Activated gamma-delta T cell (primary cell): Measurements from ENCODE around the gene OPRD1.

Experiments
- DNase-seq: peaks from one replicate; lab custom pipeline; 2025; lab: John Stamatoyannopoulos, UW

The OPRD1 gene

DNA sequence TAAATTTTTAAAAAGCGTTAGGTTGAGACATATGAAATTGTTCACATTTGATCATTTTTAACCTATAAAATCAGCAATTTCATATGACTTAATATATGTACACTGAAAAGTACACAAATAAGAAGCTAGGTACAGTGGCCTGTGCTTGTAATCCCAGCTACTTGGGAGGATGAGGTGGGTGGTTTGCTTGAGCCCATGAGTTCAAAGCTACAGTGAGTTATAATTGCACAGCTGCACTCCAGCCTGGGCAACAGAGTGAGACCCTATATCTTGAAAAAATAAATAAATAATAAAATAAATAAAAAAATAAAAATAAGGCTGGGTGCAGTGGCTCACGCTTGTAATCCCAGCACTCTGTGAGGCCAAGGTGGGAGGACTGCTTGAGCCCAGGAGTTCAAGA is 97.2 kb downstream of the OPRD1 start:
- no peak for DNase-seq

DNA sequence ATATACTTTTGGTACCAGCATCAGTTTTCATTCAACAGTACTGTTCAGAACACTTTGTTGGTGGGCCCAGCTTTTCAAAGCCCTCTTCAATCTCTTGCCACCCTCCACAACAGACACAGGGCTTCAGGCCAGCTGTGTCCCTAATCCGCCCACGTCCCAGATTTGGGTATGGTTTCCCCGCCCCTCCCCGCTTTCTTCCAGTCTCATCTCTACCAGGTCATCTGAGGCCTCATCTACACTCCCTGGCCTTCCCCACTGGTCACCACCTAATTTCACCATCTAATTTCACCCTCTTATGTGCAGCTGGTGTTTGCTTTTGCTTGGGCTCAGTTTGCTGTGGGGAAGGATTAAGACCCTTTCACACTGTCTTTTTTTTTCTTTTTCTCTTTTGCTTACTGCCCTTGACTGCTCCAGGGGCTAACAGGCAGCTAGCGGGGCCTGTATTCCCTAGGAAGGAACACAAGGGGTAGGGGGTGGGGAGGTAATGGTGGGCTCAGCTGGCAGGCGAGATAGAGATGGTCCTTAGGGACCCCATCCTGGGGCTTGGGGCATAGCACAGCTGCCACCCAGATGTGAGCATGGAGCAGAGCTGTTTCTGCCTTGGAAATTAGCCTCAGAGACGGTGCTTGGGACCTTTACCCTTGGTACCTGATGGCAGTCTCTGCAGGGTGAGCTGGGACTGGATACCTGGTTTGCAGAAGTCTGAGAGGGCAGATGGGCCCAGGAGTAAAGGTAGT is 98.6 kb downstream of the OPRD1 start:
- DNase-seq, result no peak

DNA sequence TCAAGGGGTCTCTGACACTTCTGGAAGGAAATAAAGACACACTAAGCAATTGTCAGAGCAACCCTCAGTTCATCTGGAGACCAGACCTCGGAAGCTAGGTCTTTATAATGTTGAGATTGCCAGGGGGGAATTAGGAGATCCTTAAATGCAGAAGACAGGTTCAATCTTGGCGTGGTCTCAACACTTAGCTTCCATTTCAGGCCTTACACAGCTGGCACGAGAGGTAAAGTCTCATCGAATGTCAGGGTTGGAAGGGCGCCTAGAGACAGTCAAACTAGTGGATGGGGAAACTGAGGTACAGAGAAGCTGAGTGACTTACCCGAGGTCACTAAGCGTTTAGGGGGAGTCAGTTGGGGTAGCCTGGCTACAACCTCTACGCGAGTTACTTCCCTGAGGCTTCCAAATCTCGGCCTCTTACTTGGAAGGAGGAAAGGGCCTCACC is 101.8 kb downstream of the OPRD1 start:
- DNase-seq, result no peak

DNA sequence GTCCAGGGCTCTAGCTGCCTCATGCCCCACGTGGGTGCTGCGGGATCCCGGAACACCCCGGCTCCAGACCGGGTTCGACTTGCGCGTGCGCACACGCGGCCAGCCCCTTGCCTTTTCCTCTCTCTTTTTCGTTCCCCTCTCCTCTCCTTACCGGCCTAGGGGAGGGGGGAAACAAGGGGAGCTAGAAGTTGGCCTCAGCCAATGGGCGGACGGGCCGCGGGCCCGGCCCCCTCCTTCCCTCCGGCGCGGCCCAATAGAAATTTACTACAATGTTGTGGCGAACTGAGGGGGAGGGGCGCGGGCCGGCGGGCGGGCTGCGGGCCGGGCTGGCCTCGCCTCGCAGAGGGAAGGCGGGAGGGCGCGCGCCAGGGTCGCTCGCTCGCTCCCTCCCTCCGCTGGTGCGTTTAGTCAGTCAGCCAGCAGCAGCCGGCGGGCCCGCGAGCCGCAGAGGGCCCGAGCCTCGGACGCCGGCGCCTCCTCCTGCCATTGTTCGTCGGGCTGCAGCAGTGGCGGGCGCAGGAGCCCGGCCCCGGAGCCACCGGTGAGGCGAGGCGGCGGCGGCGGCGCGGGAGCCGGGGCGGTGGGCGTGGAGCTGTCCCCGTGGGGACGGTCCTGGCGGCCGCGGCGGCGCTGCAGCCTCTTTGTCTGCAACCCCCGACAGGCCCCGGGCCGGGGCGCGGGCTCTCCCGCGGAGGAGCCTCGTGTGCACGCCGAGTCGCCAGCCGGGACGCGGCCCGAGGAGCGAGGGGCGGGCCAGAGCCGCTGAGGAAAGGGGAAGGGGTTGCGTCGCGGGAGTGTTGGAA is 102.5 kb downstream of the OPRD1 start, which contains the start of gene EPB41:
Gene EPB41 (plus strand): TSS at position 342 of the 803 bp plus-strand sequence. CDS start 72,869 bp downstream, outside the sequence.
- DNase-seq, result peak; percentile 83

DNA sequence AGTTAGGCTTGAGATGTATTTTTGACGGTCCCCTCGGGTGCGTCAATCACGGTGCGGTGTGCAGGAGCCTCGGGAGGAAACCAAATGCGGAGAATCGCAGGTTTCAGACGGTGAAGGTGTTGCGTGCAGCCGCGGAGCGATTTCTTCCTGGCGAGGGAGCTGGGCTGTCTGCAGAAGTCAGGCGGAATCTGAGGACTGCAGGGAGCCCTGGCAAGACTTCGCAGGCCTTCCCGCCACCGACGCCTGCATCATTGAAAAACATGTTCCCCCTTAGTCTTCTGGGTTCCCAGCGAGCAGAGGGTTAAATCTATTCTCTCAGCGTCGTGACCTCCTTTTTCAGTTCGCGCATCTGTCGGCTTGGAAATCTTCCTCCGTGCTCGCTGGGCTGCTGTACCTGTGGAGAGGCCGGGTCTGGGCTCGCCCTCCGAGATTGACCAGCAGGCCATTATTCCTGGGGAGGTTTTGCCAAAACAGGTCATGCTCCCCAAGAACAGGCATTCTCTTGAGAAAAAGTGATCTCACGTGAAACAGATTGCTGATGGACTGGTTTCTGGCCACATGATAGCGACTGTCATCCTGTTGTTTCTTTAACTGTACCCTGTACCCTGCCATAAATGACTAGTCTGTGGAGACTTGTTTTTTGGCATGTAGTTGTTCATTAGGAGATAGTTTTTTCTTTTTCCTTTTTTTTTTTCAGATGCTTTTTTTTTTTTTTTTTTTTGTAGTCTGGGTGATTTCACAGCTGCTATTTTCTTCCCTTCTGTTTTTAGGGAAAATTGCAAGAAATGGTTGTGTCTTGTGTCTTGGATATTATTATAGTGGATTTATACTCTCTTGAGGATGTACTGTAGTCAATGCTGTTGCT is 103.3 kb downstream of the OPRD1 start:
- DNase-seq, result no peak

DNA sequence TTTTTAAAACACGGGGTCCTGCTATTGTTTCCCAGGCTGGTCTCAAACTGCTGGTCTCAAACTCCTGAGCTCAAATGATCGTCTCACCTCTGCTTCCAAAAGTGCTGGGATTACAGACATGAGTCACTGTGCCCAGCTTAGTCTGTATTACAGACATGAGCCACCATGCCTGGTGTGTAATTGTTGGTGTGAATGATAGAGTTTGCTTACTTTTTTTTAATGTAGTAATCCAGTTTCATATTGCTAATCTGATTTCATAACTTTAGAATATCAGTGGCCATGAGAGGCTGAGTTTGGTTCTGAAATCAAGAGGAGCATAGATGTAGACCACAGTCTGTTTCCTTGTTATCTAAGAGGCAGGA is 105.8 kb downstream of the OPRD1 start:
- DNase-seq, result no peak
